Stimulated activated CD4-positive, alpha-beta T cell treated with anti-CD3 and anti-CD28 coated beads, Interleukin-12 subunit alpha, Interleukin-12 subunit beta, amount 100 ng/mL, for 24 hours (primary cell): ENCODE results near the gene ZNF783.
"Not testable (repeated sequence)": the region's sequence is repeated elsewhere in the genome, so short reads cannot be mapped to it uniquely, and the experiment has no call there.

Experiments used
- DNase-seq, 2 experiments: peaks; one replicate each; pipeline ENCODE4 v3.0.0-alpha.2; 2020; ENCODE audit warnings: low read depth in 2 of 2

ZNF783 gene

GRCh38 chr7:149240637-149241036 lies 21.4 kb upstream of the ZNF783 start:
- DNase-seq, result no peak

DNA sequence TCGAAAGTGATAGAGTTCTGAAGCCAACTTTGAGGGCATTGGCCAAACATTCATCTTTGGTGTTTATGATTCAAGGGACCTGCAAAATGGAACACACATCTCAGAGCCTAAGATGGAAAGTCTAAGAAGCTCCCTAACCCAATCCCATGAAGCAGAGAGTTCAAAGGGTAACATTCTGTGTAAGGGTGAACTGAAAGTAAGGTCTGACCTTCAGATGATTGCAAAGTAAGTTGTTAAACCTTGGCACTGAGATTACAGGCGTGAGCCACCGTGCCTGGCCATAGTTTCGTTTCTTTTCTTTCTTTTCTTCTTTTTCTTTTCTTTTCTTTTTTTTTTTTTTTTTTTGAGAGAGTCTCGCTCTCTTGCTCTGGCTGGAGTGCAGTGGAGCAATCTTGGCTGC lies 20.3 kb upstream of the ZNF783 start:
- no peak for DNase-seq

DNA sequence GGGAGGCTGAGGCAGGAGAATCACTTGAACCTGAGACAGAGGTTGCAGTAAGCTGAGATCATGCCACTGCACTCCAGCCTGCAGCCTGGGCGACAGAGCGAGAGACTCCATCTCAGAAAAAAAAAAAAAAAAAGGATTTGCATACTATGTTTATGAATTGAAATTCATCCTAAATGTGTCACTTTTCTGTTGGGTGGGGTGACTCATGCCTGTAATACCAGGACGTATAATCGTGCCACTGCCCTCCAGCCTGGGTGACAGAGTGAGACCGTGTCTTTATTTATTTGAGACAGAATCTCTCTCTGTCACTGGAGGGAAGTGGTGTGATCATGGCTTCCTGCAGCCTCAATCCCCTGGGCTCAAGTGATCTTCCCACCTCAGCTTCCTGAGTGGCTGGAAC lies 16.8 kb upstream of the ZNF783 start:
- DNase-seq, result peak in 1 of 2 experiments; percentile 47

GRCh38 chr7:149245744-149246143 lies 16.3 kb upstream of the ZNF783 start:
- DNase-seq, result no peak

GRCh38 chr7:149248777-149249176 lies 13.2 kb upstream of the ZNF783 start:
- DNase-seq, result peak in 1 of 2 experiments; percentile 31

- not testable (repeated sequence) for DNase-seq
These were observed 11.8 kb upstream of the ZNF783 start for GRCh38 chr7:149250151-149250550.

DNA sequence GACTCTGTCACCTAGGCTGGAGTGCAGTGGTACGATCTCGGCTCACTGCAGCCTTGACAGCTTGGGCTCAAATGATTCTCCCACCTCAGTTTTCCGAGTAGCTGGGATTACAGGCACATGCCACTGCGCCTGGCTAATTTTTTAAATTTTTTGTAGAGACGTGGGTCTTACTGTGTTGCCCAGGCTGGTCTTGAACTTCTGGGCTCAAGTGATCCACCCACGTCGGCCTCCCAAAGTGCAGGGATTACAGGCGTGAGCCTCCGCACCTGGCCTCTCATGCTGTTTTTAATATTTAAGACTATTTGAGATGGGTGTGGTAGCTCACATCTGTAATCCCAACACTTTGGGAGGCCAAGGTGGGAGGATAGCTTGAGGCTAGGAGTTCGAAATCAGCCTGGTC lies 10.5 kb upstream of the ZNF783 start:
- DNase-seq, result not testable (repeated sequence)

GRCh38 chr7:149252378-149252777 lies 9.6 kb upstream of the ZNF783 start:
- DNase-seq, result no peak

DNA sequence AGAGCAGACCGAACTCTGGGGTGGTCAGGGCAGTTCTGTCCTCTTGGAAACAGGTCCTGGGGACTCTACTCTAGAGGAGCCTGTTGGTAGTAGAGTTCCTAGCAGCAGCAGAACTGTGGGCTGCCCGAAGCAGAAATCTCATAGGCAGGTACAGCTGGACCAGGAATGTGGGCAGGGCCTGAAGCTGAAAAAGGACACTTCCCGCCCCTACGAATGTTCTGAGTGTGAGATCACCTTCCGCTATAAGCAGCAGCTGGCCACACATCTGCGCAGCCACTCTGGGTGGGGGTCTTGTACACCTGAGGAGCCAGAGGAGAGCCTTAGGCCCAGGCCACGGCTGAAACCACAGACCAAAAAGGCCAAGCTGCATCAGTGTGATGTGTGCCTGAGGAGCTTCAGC lies 8.3 kb upstream of the ZNF783 start:
- DNase-seq, result no peak

DNA sequence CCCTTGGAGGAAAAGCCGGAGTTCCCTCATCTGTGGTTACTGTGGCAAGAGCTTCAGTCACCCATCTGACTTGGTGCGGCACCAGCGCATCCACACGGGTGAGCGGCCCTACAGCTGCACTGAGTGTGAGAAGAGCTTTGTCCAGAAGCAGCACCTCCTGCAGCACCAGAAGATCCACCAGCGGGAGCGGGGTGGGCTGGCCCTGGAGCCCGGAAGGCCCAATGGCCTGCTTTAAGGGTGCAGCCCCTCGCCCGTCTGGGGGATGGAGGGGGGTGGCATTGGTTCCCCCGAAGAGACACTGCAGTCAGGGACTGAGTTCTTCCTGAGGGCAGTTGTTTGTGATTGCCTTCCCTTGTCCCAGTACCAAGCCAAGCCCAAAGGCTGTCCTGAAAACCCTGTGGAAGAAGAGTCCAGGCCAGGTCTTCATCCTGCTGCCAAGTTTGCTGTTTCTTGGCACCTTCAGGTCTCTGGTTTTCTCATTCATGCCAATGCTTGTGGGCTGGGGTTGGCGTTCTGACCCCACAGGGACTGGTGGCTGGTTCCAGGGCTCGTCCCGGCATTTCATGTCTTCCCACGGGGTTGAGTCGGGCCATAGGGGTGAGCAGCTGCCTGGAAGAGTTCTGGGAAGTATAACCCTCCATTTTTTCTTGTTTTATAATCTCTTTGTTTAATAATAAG lies 7.7 kb upstream of the ZNF783 start:
- DNase-seq, result no peak

- DNase-seq, result no peak
These were observed 6.8 kb upstream of the ZNF783 start for GRCh38 chr7:149255174-149255573.

- no peak for DNase-seq
These were observed 5.4 kb upstream of the ZNF783 start for GRCh38 chr7:149256568-149256967.

DNA sequence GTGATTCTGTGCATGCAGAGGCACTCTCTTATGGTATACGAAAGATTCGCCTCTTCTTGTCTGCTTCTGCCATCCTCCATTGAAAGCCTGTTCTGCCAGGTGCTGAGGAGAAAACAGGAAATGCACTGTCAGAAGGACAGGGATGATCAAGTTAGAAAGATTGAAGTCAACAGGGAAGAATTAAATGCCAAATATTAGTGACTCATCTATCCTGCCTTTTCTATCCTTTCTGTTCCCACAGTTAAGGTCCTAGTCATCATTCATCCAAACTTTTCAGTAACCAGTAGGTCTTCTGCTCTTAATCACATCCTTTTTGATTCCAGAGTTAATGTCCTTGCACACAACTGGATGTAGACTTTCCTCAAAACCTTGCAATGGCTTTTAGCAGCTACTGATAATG lies 4.8 kb upstream of the ZNF783 start:
- no peak for DNase-seq

- no peak for DNase-seq
These were observed 624 bp upstream of the ZNF783 start for GRCh38 chr7:149261316-149261828.

GRCh38 chr7:149266451-149266850 lies 4.5 kb downstream of the ZNF783 start:
- DNase-seq, result no peak

- no peak for DNase-seq
These were observed 5.7 kb downstream of the ZNF783 start for GRCh38 chr7:149267733-149268132.

- DNase-seq, result not testable (repeated sequence)
These were observed 12.4 kb downstream of the ZNF783 start for GRCh38 chr7:149274424-149274823.

DNA sequence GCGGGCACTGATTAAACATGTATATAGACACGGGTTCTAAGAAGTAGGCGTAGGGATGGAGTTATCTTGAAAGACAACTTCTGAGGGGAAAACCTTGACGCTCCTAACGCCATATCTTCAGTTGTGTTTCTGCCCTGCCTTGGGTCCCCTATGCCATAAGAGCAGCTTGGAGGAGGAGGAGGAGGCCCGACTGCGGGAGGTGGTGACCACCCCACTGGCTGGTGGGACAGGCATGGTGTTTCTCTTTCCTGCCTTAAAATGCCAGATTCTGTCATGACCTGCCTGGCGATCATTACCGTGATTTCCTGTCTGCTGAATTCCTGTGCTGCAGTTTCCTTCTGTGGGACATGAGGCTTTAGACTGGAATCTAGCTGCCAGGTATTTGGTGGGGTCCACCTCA lies 15.9 kb downstream of the ZNF783 start:
- DNase-seq, result no peak

DNA sequence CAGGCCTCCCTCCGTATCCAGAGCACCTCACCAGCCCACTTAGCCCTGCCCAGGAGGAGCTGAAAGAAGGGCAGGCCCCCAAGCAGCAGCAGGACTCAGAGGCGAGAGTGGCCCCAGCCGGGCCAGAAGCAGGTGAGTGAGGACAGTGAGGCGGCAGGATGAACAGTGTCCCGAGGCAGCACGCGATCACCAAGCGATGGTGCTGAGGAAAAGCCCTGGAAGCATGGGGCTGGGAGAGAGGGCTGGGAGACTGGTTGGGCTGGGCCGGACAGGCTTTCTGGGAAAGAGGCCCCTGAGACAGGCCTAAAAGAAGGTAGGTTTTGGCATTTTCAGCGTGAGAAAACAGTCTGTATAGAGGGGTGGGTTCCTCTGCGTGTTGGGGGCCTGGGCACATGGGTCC lies 16.4 kb downstream of the ZNF783 start:
- DNase-seq, result no peak

DNA sequence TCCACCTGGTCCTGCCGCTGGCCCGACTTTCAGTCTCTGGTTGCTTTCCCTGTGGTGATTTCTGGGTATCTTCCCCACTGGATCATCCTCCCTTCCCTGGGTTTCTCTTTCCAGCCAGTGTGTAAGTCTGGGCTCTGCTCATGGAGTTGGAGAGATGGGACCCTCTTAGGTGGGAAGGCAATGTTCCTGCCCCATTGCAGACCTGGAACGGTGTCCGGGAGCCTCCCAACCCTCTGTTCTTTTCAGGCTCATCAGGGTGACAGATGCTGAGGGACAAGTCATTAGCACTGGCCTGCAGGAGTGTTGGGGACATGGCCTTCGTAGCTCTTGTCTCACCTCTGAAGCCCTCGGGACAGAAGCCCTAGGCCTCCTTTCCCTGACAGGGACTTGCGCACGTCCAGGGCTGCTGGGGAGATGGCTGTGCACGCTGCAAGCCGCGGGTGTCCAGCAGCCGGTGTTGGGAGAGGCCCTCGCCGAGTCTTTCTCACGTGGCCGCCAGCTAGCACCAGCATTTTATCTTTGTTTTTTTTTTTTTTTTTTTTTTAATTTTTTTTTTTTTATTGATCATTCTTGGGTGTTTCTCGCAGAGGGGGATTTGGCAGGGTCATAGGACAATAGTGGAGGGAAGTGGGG lies 17.2 kb downstream of the ZNF783 start:
- no peak for DNase-seq

- DNase-seq, result no peak
These were observed 18.2 kb downstream of the ZNF783 start for GRCh38 chr7:149280151-149280550.

DNA sequence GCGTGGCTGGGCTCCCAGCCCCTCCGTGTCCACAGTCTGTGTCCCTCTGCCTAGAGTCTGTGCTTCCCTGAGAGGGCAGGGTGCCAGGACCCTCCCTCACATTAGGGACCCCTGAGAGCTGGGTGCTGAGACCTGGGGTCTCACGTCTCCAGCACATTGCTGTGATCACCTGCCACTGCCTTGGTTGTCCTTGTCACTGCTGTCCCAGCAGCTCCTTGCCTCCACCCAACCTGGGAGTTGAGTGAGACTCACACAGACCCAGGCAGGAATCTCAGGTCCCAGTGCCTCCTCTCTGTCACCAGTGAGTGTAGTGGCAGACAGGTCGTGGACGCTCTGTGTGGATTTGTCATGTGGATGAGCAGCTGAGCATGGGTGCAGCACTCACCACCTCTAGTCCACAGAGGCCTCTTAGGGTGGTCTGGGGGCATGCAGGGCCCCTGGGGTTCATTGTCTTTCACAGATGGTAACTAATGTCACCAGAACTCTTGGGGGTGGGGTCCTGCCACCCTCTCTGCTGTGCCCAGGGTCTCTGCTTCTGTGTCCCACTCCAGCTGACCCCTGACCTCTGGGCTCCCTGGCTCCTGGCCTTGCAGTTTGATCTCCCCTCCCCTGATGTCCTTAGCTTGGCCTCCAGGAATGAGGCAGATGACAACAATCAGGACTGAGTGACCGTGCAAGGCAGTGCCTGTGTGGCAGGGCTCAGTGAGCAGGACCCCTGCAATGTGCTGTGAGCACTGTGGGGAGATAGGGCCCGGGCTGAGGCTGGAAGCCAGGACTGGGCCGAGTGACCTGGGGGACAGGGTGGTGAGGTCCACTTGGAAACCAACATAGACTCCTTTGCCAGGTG lies 18.9 kb downstream of the ZNF783 start:
- no peak for DNase-seq
